K562 (cell line): ENCODE data around the gene MAGEA4. TPM values are rescaled to one million over a fixed set of nuclear protein-coding genes. Genes with fewer than 3 reads are reported as not detected.

Experiments
- CBX8 ChIP-seq: fragments of 200-600 bp; sonication (generic); IDR thresholded peaks from 2 replicates; pipeline ENCODE4 v1.6.1; 2012; ENCODE audit warnings: borderline replicate concordance, mixed run types, low read depth, mild to moderate bottlenecking, moderate library complexity, mixed read lengths, low read length, control low read depth, inconsistent platforms; ENCODE audit not compliant: poor library complexity, severe bottlenecking; ENCODE audit errors: extremely low read depth
- CCAR2 ChIP-seq: fragments of 200-400 bp; formaldehyde crosslinking; IDR thresholded peaks from 2 replicates; pipeline ENCODE4 v1.6.1; 2017; ENCODE audit warnings: mild to moderate bottlenecking, low read depth, low read length
- E2F3 ChIP-seq: fragments of 250-450 bp; sonication (Bioruptor Pico); IDR thresholded peaks from 2 replicates; pipeline ENCODE4 v1.4.0; 2020; ENCODE audit warnings: mild to moderate bottlenecking
- ETS1 ChIP-seq: conservative IDR thresholded peaks from 2 replicates; pipeline ENCODE4 v1.6.1; 2011; ENCODE audit warnings: low read depth, mild to moderate bottlenecking, low read length; ENCODE audit not compliant: control insufficient read depth
- MYNN ChIP-seq, 2 experiments: sonication (generic); formaldehyde crosslinking in 1 of 2; IDR thresholded peaks; 2 replicates each; pipeline versions ENCODE4 v1.5.0 to v1.6.1; 2016 to 2020; ENCODE audit warnings: antibody characterized with exemption in 1 of 2, missing genetic modification reagents in 1 of 2
- PHB ChIP-seq: fragments of 250-450 bp; sonication (Bioruptor Pico); IDR thresholded peaks from 2 replicates; pipeline ENCODE4 v1.5.0; 2021
- SRF ChIP-seq, 2 experiments: fragments of 250-450, 450-650 bp in 1 of 2; sonication (Bioruptor Pico) in 1 of 2; sonication (generic) in 1 of 2; formaldehyde crosslinking; IDR thresholded peaks; 2 replicates each; pipeline versions ENCODE4 v1.5.0 to v1.5.1; 2020 to 2022; ENCODE audit warnings: mild to moderate bottlenecking in 1 of 2, missing genetic modification reagents in 1 of 2
- TSC22D4 ChIP-seq: fragments of 450-650 bp; IDR thresholded peaks from 2 replicates; pipeline ENCODE4 v1.6.1; 2016; ENCODE audit warnings: missing genetic modification characterization, missing biosample characterization, control low read depth
- ZNF224 ChIP-seq: sonication (generic); formaldehyde crosslinking; IDR thresholded peaks from 2 replicates; pipeline ENCODE4 v1.8.0; 2022; ENCODE audit warnings: mild to moderate bottlenecking, missing genetic modification reagents
- ZNF282 ChIP-seq: sonication (generic); formaldehyde crosslinking; IDR thresholded peaks from 2 replicates; pipeline ENCODE4 v1.8.1; 2023; ENCODE audit warnings: missing genetic modification reagents
- ZNF407 ChIP-seq: fragments of 450-650 bp; IDR thresholded peaks from 2 replicates; pipeline ENCODE4 v1.6.1; 2016; ENCODE audit warnings: low read depth
- ZNF583 ChIP-seq: fragments of 250-450 bp; sonication (Bioruptor Pico); IDR thresholded peaks from 2 replicates; pipeline ENCODE4 v1.4.0; 2020
- ZNF785 ChIP-seq: fragments of 250-450 bp; sonication (Bioruptor Pico); IDR thresholded peaks from 2 replicates; pipeline ENCODE4 v1.4.0; 2020; ENCODE audit warnings: mild to moderate bottlenecking
- polyA plus RNA-seq, 8 experiments: library from polyadenylated mRNA; depleted of rRNA in 4 of 8; stranded (reverse) in 5 of 8; unstranded in 3 of 8; fragments of >200 nt; fragmentation: Nextera tagmentation in 2 of 8; fragmentation: Illumina TruSeq in 1 of 8; extraction: Ambion mirVana in 2 of 8; extraction: Trizol in 1 of 8; gene quantifications; 2 replicates each; pipeline versions ENCODE4 v1.2.1 to v1.2.3, GENCODE V29; 2011 to 2014; ENCODE audit warnings: inconsistent platforms in 1 of 8, missing spikeins in 1 of 8
- total RNA-seq, 7 experiments: library from RNA; depleted of rRNA in 6 of 7; stranded (reverse); fragments of >200 nt in 6 of 7; fragmentation: Illumina TruSeq in 2 of 7; extraction: Trizol in 2 of 7; gene quantifications; 2 replicates each; pipeline versions ENCODE4 v1.2.1 to v1.2.3, GENCODE V29; 2011 to 2021; ENCODE audit warnings: low replicate concordance in 1 of 7
- TF ChIP-seq, protein P1 (sequence below): IDR thresholded peaks from 3 replicates; pipeline ENCODE4 v1.6.1; 2011; ENCODE audit warnings: borderline replicate concordance, mild to moderate bottlenecking, moderate library complexity; ENCODE audit not compliant: insufficient read length; ENCODE audit errors: extremely low read depth

MAGEA4 gene
- total and polyA plus RNA-seq, 9 of the 15 experiments (the other 6 are each of a cell fraction or from before 2014, with no cell fraction given): 0.42 to 1.9 (median 0.69) TPM

DNA sequence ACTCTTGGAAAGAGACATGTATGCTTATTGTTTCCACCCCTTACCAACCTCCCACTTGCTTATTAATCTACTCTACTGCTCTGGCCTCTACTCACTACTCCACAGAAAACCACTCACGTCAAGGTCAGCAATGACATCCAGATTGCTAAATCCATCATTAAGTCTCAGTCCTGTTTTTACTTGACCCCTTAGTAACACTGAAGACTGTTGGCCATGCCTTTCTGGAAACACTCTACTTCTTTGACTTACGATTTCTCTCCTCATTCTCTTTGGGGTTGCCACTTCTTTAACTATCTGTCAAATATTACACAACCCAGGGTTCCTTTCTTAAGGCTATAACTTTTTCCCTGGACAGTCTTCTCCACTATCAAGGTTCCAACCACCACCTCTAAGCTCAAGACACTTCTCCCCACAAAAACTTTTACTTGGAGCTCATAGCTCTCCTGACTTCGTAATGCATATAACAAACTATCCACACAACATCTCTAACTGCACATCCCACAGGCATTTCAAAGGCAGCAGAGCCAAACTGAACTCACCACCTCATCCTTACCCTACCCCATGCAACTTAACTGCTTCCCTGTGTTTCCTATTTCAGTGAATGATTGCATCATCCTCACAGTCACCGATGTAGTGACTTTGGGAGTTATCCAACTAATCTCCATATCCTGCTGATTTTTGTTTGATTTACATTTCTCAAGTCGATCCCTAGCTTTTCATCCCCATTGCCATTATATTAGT lies 15.8 kb upstream of the MAGEA4 start (continued):
- TF ChIP-seq MYNN (IDR thresholded peaks at IDR 0.05) (no peak), MYNN (CRISPR knock-in tag; IDR thresholded peaks at IDR 0.05) (no peak), ZNF583 (CRISPR knock-in tag) (no peak), PHB (no peak), TSC22D4 (tag) (no peak), CBX8 (no peak), E2F3 (CRISPR knock-in tag) (no peak), SRF (CRISPR knock-in tag; IDR thresholded peaks at IDR 0.05) (no peak), ZNF407 (no peak), ZNF224 (CRISPR knock-in tag) (no peak), CCAR2 (no peak), ZNF785 (CRISPR knock-in tag) (no peak), ETS1 (no peak), ZNF282 (no peak)
- TF ChIP-seq, protein P1, sequence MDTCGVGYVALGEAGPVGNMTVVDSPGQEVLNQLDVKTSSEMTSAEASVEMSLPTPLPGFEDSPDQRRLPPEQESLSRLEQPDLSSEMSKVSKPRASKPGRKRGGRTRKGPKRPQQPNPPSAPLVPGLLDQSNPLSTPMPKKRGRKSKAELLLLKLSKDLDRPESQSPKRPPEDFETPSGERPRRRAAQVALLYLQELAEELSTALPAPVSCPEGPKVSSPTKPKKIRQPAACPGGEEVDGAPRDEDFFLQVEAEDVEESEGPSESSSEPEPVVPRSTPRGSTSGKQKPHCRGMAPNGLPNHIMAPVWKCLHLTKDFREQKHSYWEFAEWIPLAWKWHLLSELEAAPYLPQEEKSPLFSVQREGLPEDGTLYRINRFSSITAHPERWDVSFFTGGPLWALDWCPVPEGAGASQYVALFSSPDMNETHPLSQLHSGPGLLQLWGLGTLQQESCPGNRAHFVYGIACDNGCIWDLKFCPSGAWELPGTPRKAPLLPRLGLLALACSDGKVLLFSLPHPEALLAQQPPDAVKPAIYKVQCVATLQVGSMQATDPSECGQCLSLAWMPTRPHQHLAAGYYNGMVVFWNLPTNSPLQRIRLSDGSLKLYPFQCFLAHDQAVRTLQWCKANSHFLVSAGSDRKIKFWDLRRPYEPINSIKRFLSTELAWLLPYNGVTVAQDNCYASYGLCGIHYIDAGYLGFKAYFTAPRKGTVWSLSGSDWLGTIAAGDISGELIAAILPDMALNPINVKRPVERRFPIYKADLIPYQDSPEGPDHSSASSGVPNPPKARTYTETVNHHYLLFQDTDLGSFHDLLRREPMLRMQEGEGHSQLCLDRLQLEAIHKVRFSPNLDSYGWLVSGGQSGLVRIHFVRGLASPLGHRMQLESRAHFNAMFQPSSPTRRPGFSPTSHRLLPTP: no peak
